A673 (cell line): Measurements from ENCODE around the gene LNPK. TPM values are rescaled to one million over a fixed set of nuclear protein-coding genes. Genes with fewer than 3 reads are reported as not detected.

Source experiments
- BruUV-seq: library from RNA; stranded (reverse); fragments of 400-500 nt; replicated peaks from 2 replicates; lab custom pipeline; 2021; lab: Mats Ljungman, UMichigan
- CTCF ChIA-PET: fragments of 300-600 bp; sonication (Branson Sonifier 250); formaldehyde crosslinking; loops from one replicate; lab custom pipeline; 2022; ENCODE audit warnings: antibody characterized with exemption; lab: Charles Lee
- POLR2A ChIA-PET: fragments of 300-600 bp; sonication (Branson Sonifier 250); formaldehyde crosslinking; loops from one replicate; lab custom pipeline; 2022; ENCODE audit warnings: antibody characterized with exemption; ENCODE audit not compliant: low non-redundant PET; lab: Charles Lee
- DNase-seq: peaks from one replicate; pipeline ENCODE4 v3.0.0-alpha.2; 2015; ENCODE audit warnings: low spot score
- H3K27ac ChIP-seq: fragments of 200-600 bp; sonication (generic); 2 replicates; pipeline ENCODE4 v1.5.1; 2016; ENCODE audit warnings: mixed run types, low read depth, mild to moderate bottlenecking, mixed read lengths, antibody characterized with exemption, low read length; ENCODE audit not compliant: poor library complexity, severe bottlenecking
- H3K27me3 ChIP-seq: fragments of 200-600 bp; sonication (generic); replicated peaks from 2 replicates; pipeline ENCODE4 v1.6.1; 2017; ENCODE audit warnings: mixed run types, low read depth, mild to moderate bottlenecking, mixed read lengths, antibody characterized with exemption, low read length; ENCODE audit not compliant: insufficient read depth, poor library complexity
- H3K36me3 ChIP-seq: fragments of 200-600 bp; sonication (generic); 2 replicates; pipeline ENCODE4 v1.6.1; 2016; ENCODE audit warnings: mixed run types, mild to moderate bottlenecking, mixed read lengths, antibody characterized with exemption, low read length; ENCODE audit not compliant: insufficient read depth, poor library complexity, severe bottlenecking
- H3K4me1 ChIP-seq: fragments of 200-600 bp; sonication (generic); 2 replicates; pipeline ENCODE4 v1.6.1; 2017; ENCODE audit warnings: mixed run types, mild to moderate bottlenecking, mixed read lengths, antibody characterized with exemption, low read length; ENCODE audit not compliant: insufficient read depth, poor library complexity, severe bottlenecking
- H3K4me3 ChIP-seq: fragments of 200-600 bp; sonication (generic); 2 replicates; pipeline ENCODE4 v1.5.1; 2016; ENCODE audit warnings: low read depth, mixed run types, mild to moderate bottlenecking, mixed read lengths, low read length; ENCODE audit not compliant: poor library complexity, severe bottlenecking
- H3K9me3 ChIP-seq: fragments of 200-600 bp; sonication (generic); 2 replicates; pipeline ENCODE4 v1.6.1; 2016; ENCODE audit warnings: mixed run types, low read depth, mild to moderate bottlenecking, mixed read lengths, antibody characterized with exemption, low read length; ENCODE audit not compliant: poor library complexity, severe bottlenecking
- CTCF ChIP-seq: fragments of 300-800, 200-600 bp; sonication (generic); conservative IDR thresholded peaks from 2 replicates; pipeline ENCODE4 v1.5.1; 2017; ENCODE audit warnings: low read depth, mild to moderate bottlenecking, antibody characterized with exemption, low read length, moderate library complexity, mixed read lengths
- EZH2 ChIP-seq: fragments of 200-600 bp; sonication (generic); IDR thresholded peaks from 2 replicates; pipeline ENCODE4 v1.6.1; 2017; ENCODE audit warnings: borderline replicate concordance, low read depth, mild to moderate bottlenecking, mixed read lengths, antibody characterized with exemption, low read length; ENCODE audit not compliant: poor library complexity, severe bottlenecking
- intact Hi-C: fragments of 100-400 bp; cut with micrococcal nuclease; formaldehyde crosslinking; loops from one replicate; pipeline ENCODE4 v1.10.0; 2022; ENCODE audit not compliant: unreplicated experiment
- total RNA-seq: library from RNA; stranded (reverse); gene quantifications from 2 replicates; pipeline ENCODE4 v1.2.3, GENCODE V29; 2021

The LNPK gene
- total RNA-seq, 1 experiment from 2014 or later = 46.6 TPM

- Histone ChIP-seq H3K27ac (no peak overlapping the region), H3K36me3 (no peaks in the 10 kb centered on the region), H3K27me3 (peaks cover 7% of the 10 kb centered on the region), H3K9me3 (no peaks in the 10 kb centered on the region), H3K4me3 (no peak overlapping the region), H3K4me1 (no peaks in the 10 kb centered on the region)
- BruUV-seq = no TSS peak
- CTCF ChIA-PET = no interaction called here
- POLR2A ChIA-PET = no interaction called here
- intact Hi-C loops = no loop called here
- DNase-seq = no peak
- TF ChIP-seq CTCF = no peak
- no peak for TF ChIP-seq EZH2
These were observed 33.1 kb upstream of the LNPK start for GRCh38 chr2:176035013-176035691.

GRCh38 chr2:176027806-176028205 is 25.7 kb upstream of the LNPK start:
- intact Hi-C loops = no loop called here
- Histone ChIP-seq H3K9me3 (no peaks in the 10 kb centered on the region), H3K4me1 (no peaks in the 10 kb centered on the region), H3K4me3 (no peak overlapping the region), H3K27me3 (peaks cover 14% of the 10 kb centered on the region), H3K36me3 (no peaks in the 10 kb centered on the region), H3K27ac (no peak overlapping the region)
- no TSS peak for BruUV-seq
- ChIA-PET POLR2A (no interaction called here), CTCF (no interaction called here)
- DNase-seq = no peak
- TF ChIP-seq EZH2 (no peak), CTCF (no peak)

DNA sequence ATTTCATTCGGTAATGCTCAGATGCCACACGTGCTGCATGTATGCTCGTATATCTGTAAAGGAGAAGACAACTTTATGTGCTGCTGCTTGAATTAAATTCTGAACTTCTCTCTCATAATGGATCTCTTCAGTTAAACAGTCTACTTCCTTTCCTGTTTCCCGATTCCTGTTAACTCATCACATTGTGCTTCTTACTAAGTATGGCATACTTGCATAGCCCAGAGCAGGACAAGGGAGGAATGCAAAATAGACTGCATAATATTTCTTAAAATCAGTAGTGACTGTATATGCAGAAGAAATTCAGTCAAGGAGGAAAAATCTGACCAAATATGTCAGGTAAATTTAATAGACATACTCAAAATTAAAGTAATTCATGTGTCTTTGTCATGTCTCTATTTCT is 23.9 kb upstream of the LNPK start:
- POLR2A ChIA-PET = no interaction called here
- Histone ChIP-seq H3K4me3 (no peak overlapping the region), H3K27ac (no peak overlapping the region), H3K4me1 (no peaks in the 10 kb centered on the region), H3K27me3 (peaks cover 14% of the 10 kb centered on the region), H3K9me3 (no peaks in the 10 kb centered on the region), H3K36me3 (no peaks in the 10 kb centered on the region)
- TF ChIP-seq EZH2 (no peak), CTCF (no peak)
- BruUV-seq = no TSS peak
- intact Hi-C loops = no loop called here
- CTCF ChIA-PET = no interaction called here
- no peak for DNase-seq
